Stomach (tissue), 9 donors: ENCODE results near the gene NTM. TPM values are rescaled to one million over a fixed set of nuclear protein-coding genes. Genes with fewer than 3 reads are reported as not detected.

Experiments
- DNase-seq, 2 donors: peaks; one replicate each; pipeline versions ENCODE4 v3.0.0 to v3.0.0-alpha.2; 2013 to 2019
- H3K27ac ChIP-seq, 5 donors: fragments of 200-600 bp in 4 of 5; sonication (generic) in 4 of 5; one replicate each; pipeline ENCODE4 v1.5.1; 2013 to 2019; ENCODE audit warnings: mild to moderate bottlenecking in 1 of 5, moderate library complexity in 1 of 5
- H3K27me3 ChIP-seq, 3 donors: fragments of 200-600 bp; sonication (generic); one replicate each; pipeline ENCODE4 v1.5.1; 2017 to 2019; ENCODE audit warnings: mixed run types in 1 of 3
- H3K36me3 ChIP-seq, 4 donors: fragments of 200-600 bp; sonication (generic); 1 replicate in 3 of 4; 2 replicates in 1 of 4; pipeline ENCODE4 v1.5.1; 2016 to 2019
- H3K4me1 ChIP-seq, 4 donors: fragments of 200-600 bp; sonication (generic); one replicate each; pipeline ENCODE4 v1.5.1; 2016 to 2019
- H3K4me3 ChIP-seq, 4 donors: fragments of 200-600 bp; sonication (generic) in 3 of 4; one replicate each; pipeline ENCODE4 v1.5.1; 2016 to 2019; ENCODE audit warnings: mild to moderate bottlenecking in 1 of 4
- H3K9me3 ChIP-seq, 4 donors: fragments of 200-600 bp; sonication (generic); one replicate each; pipeline ENCODE4 v1.5.1; 2016 to 2019
- CTCF ChIP-seq, 7 experiments: fragments of 450-650 bp in 4 of 7; fragments of 200-600 bp in 3 of 7; sonication (generic) in 3 of 7; IDR thresholded peaks; one replicate each; pipeline ENCODE4 v1.5.1; 2016 to 2019; ENCODE audit warnings: antibody characterized with exemption in 7 of 7, control low read depth in 2 of 7, mild to moderate bottlenecking in 1 of 7
- EP300 ChIP-seq: sonication (generic); formaldehyde crosslinking; IDR thresholded peaks from one replicate; pipeline ENCODE4 v1.6.1; 2017; ENCODE audit warnings: antibody characterized with exemption
- POLR2A ChIP-seq, 4 donors: fragments of 450-650 bp; IDR thresholded peaks; one replicate each; pipeline ENCODE4 v1.6.1; 2016; ENCODE audit warnings: antibody characterized with exemption in 4 of 4, control low read depth in 2 of 4, mild to moderate bottlenecking in 1 of 4, moderate library complexity in 1 of 4
- POLR2AphosphoS5 ChIP-seq, 3 donors: sonication (generic); formaldehyde crosslinking; IDR thresholded peaks; one replicate each; pipeline ENCODE4 v1.6.1; 2016; ENCODE audit warnings: antibody characterized with exemption in 3 of 3
- WGBS, 5 donors: extraction: QIAGEN DNeasy Blood & Tissue Kit in 3 of 5; methylation state at CpG; one replicate each; pipeline versions ENCODE4 v1.1.5 to v1.1.7; 2013 to 2018; 5-methylcytosine and 5-hydroxymethylcytosine counted together
- intact Hi-C: fragments of 100-400 bp; cut with DNase I; formaldehyde crosslinking; loops from one replicate; pipeline ENCODE4 v1.15.1; 2023; ENCODE audit warnings: low total_unique reads
- polyA plus RNA-seq, 3 donors: library from polyadenylated mRNA; stranded (reverse); fragments of 200-250 nt; gene quantifications; one replicate each; pipeline ENCODE4 v1.2.3, GENCODE V29; 2013
- total RNA-seq, 5 donors: library from RNA; depleted of rRNA; stranded (reverse); fragments of >200 nt; gene quantifications; one replicate each; pipeline versions ENCODE4 v1.1.0 to v1.2.3, GENCODE V29; 2014 to 2016
- donor health status: healthy with polysubstance abuse.
- donor health status: Bipolar disorder and iron deficiency.
- donor health status: healthy.

The NTM gene
- total and polyA plus RNA-seq, 8 donors = 0.50 to 8.4 (median 1.3) TPM; not detected in 3

- H3K4me1 ChIP-seq = no peaks in the 10 kb centered on the region
- H3K27ac ChIP-seq = no peak overlapping the region
- peaks cover 0 to 16% (median 0%) of the 10 kb centered on the region in 3 donors for H3K27me3 ChIP-seq
- no peak for DNase-seq
- no peaks in the 10 kb centered on the region for H3K36me3 ChIP-seq
- 81 to 90% (median 84%) methylated on average over 3 of the region's 3 CpGs for WGBS, 5 donors
- intact Hi-C loops = no loop called here
- no peaks in the 10 kb centered on the region for H3K9me3 ChIP-seq
- no peak for TF ChIP-seq POLR2A (IDR thresholded peaks at IDR 0.05)
- TF ChIP-seq EP300 = no peak
- no peak for TF ChIP-seq CTCF (IDR thresholded peaks at IDR 0.05)
- no peak for TF ChIP-seq POLR2AphosphoS5 (IDR thresholded peaks at IDR 0.05)
- no peak overlapping the region for H3K4me3 ChIP-seq
Observed at GRCh38 chr11:132288036-132288435, 917.6 kb downstream of the NTM start.

- TF ChIP-seq POLR2AphosphoS5 (IDR thresholded peaks at IDR 0.05) = no peak
- no peak for TF ChIP-seq CTCF (IDR thresholded peaks at IDR 0.05)
- no peak for TF ChIP-seq EP300
- no peak for TF ChIP-seq POLR2A (IDR thresholded peaks at IDR 0.05)
- Histone ChIP-seq H3K4me1 (no peaks in the 10 kb centered on the region), H3K27me3 (peaks cover 0 to 8% (median 0%) of the 10 kb centered on the region in 3 donors), H3K9me3 (no peaks in the 10 kb centered on the region), H3K4me3 (no peak overlapping the region), H3K27ac (no peak overlapping the region), H3K36me3 (no peaks in the 10 kb centered on the region)
- no peak for DNase-seq
- 30 to 45% (median 39%) methylated on average over 6 of the region's 6 CpGs for WGBS, 5 donors
- intact Hi-C loops = no loop called here
Observed at GRCh38 chr11:132289590-132290256, 919.3 kb downstream of the NTM start.

- H3K4me1 ChIP-seq = no peaks in the 10 kb centered on the region
- no peaks in the 10 kb centered on the region for H3K9me3 ChIP-seq
- no peaks in the 10 kb centered on the region for H3K36me3 ChIP-seq
- peak in 1 of 2 donors; percentile 18 for DNase-seq
- no peak overlapping the region for H3K4me3 ChIP-seq
- H3K27ac ChIP-seq = no peak overlapping the region
- no peaks in the 10 kb centered on the region for H3K27me3 ChIP-seq
- TF ChIP-seq POLR2A (IDR thresholded peaks at IDR 0.05) (no peak), POLR2AphosphoS5 (IDR thresholded peaks at IDR 0.05) (no peak), EP300 (no peak), CTCF (IDR thresholded peaks at IDR 0.05) (no peak)
- intact Hi-C loops = no loop called here
- WGBS, 5 donors = 75 to 81% (median 78%) methylated on average over 4 of the region's 4 CpGs
Observed at GRCh38 chr11:132293586-132293985, 923.2 kb downstream of the NTM start.

- intact Hi-C loops = no loop called here
Observed at GRCh38 chr11:132296946-132297610, 926.7 kb downstream of the NTM start.

More at GRCh38 chr11:132296946-132297610, 926.7 kb downstream of the NTM start:
- no peak overlapping the region for H3K4me3 ChIP-seq
- no peaks in the 10 kb centered on the region for H3K9me3 ChIP-seq
- no peaks in the 10 kb centered on the region for H3K27me3 ChIP-seq
- DNase-seq = no peak
- no peak overlapping the region for H3K27ac ChIP-seq
- H3K4me1 ChIP-seq = no peaks in the 10 kb centered on the region
- WGBS, 5 donors = 80 to 95% (median 88%) methylated on average over 3 of the region's 3 CpGs
- no peaks in the 10 kb centered on the region for H3K36me3 ChIP-seq
- TF ChIP-seq POLR2A (IDR thresholded peaks at IDR 0.05) (no peak), EP300 (no peak), CTCF (IDR thresholded peaks at IDR 0.05) (no peak), POLR2AphosphoS5 (IDR thresholded peaks at IDR 0.05) (no peak)
